Measurements from ENCODE around the gene EDRF1. TPM values are rescaled to one million over a fixed set of nuclear protein-coding genes. Genes with fewer than 3 reads are reported as not detected.

Gene EDRF1
- total and polyA plus RNA-seq, 2 of the 4 experiments (the other 2 are of a cell fraction): 17.0 to 24.9 TPM

DNA sequence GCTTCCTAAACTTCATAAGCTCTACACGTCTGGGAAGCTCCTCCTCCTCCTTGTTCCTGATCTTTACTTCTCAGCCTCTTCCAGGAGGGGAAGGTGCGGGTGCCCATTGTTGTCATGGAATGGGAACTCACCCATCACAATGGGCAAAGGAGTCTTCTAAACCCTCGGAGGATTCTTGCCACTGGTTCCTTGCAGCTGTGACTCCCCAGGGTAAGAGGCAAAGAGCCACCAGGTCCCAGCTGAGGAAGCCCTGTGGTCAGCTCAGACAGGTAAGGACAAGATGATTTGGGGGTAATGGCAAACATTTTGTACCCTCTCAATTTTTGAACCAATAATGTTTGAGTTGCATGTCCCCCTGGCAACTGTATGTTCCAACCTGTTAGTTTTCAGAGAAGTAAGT, 36.4 kb upstream of the EDRF1 start, which contains the start of gene TEX36:
TEX36 (minus strand) TSS at position 101 of the 400 bp plus-strand sequence. CDS start 174 bp downstream, outside the sequence.
- H3K14ac ChIP-seq (replicated peaks; ENCODE audit: low read depth, low read length): no peak within 1 kb of the TSS
- no peak within 1 kb of the TSS for H2BK15ac ChIP-seq (ENCODE audit: low read depth, low read length)
- H2AK9ac ChIP-seq (replicated peaks; ENCODE audit: low read depth, low read length, poor library complexity): no peak within 1 kb of the TSS
- no peaks in the 10 kb centered on the region for H3K9me3 ChIP-seq (ENCODE audit: control insufficient read depth, insufficient read depth, low read length)
- no peak within 1 kb of the TSS for H2AK5ac ChIP-seq (ENCODE audit: low read depth, low read length)
- no peak for TF ChIP-seq CEBPB (IDR thresholded peaks at IDR 0.05; ENCODE audit: low read depth, low read length)
- TF ChIP-seq, protein P1, sequence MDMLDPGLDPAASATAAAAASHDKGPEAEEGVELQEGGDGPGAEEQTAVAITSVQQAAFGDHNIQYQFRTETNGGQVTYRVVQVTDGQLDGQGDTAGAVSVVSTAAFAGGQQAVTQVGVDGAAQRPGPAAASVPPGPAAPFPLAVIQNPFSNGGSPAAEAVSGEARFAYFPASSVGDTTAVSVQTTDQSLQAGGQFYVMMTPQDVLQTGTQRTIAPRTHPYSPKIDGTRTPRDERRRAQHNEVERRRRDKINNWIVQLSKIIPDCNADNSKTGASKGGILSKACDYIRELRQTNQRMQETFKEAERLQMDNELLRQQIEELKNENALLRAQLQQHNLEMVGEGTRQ (IDR thresholded peaks at IDR 0.05; ENCODE audit: low read depth, low read length): no peak
- no peak for TF ChIP-seq POLR2A (IDR thresholded peaks at IDR 0.05; ENCODE audit: low read depth, low read length)
- no peak for TF ChIP-seq MAFK (IDR thresholded peaks at IDR 0.05; ENCODE audit: low read depth, low read length)
- no peak for TF ChIP-seq CTCF (conservative IDR thresholded peaks at IDR 0.05; ENCODE audit: low read depth, low read length)
- TF ChIP-seq MXI1 (IDR thresholded peaks at IDR 0.05; ENCODE audit: borderline replicate concordance, low read depth, low read length): no peak
- no peak for TF ChIP-seq CHD1 (IDR thresholded peaks at IDR 0.05; ENCODE audit: low read depth, low read length)
- TF ChIP-seq NFE2L2 (IDR thresholded peaks at IDR 0.05; ENCODE audit: low read depth, low read length): no peak
- no peak for TF ChIP-seq RAD21 (IDR thresholded peaks at IDR 0.05; ENCODE audit: low read length)
- TF ChIP-seq BHLHE40 (IDR thresholded peaks at IDR 0.05; ENCODE audit: low read depth, low read length): no peak
- TF ChIP-seq RCOR1 (IDR thresholded peaks at IDR 0.05; ENCODE audit: insufficient replicate concordance, low read length): no peak
- H3K23ac ChIP-seq (ENCODE audit: low read depth, low read length): no peak within 1 kb of the TSS
- H3K9ac ChIP-seq (ENCODE audit: low read depth, low read length): no peak within 1 kb of the TSS
- H3K27ac ChIP-seq (ENCODE audit: insufficient read depth, low read length): no peak within 1 kb of the TSS
- no peak within 1 kb of the TSS for H3K18ac ChIP-seq (ENCODE audit: low read depth, low read length)
- no peaks in the 10 kb centered on the region for H4K20me1 ChIP-seq (ENCODE audit: insufficient read depth, low read length)
- ChIA-PET POLR2A (ENCODE audit: unreplicated experiment) (no interaction called here), CTCF (no interaction called here)
- no peak within 1 kb of the TSS for H3K56ac ChIP-seq (ENCODE audit: extremely low read depth, insufficient read depth, low read length)
- H3K4ac ChIP-seq (ENCODE audit: low read depth, low read length): no peak within 1 kb of the TSS
- no peak within 1 kb of the TSS for H4K8ac ChIP-seq (ENCODE audit: low read depth in 2 of 2, low read length in 2 of 2)
- no peak within 1 kb of the TSS for H4K91ac ChIP-seq (ENCODE audit: insufficient read depth, low read depth, low read length)
- no peak within 1 kb of the TSS for H2AFZ ChIP-seq (replicated peaks; ENCODE audit: low read length, poor library complexity)
- in situ Hi-C loops (cut with MboI; ENCODE audit: low sequenced_read_pairs): no loop called here
- no peaks in the 10 kb centered on the region for H3K36me3 ChIP-seq (ENCODE audit: control insufficient read depth, insufficient read depth, low read length)
- H3K79me1 ChIP-seq (ENCODE audit: low read depth in 1 of 2, low read length in 2 of 2): no peaks in the 10 kb centered on the region
- no peak within 1 kb of the TSS for H3K4me3 ChIP-seq (ENCODE audit: insufficient read depth, low read depth, low read length)
- BruUV-seq (replicated peaks): no TSS peak
- peaks cover 3% of the 10 kb centered on the region; the same call in 1 of the 2 replicates for H3K27me3 ChIP-seq (ENCODE audit: control insufficient read depth, insufficient read depth, low read length)
- no peak within 1 kb of the TSS for H3K4me2 ChIP-seq (ENCODE audit: low read depth, low read length)
- no peak within 1 kb of the TSS for H4K5ac ChIP-seq (ENCODE audit: low read depth, low read length)
- dilution Hi-C loops (cut with HindIII; ENCODE audit: low sequenced_read_pairs, unreplicated experiment): no loop called here
- H2BK120ac ChIP-seq (ENCODE audit: low read depth, low read length): no peak within 1 kb of the TSS
- DNase-seq (no peak), ATAC-seq (ENCODE audit: low read depth) (no peak)
- no peaks in the 10 kb centered on the region for H3K4me1 ChIP-seq (ENCODE audit: control insufficient read depth, insufficient read depth, low read length)
- WGBS, 2 experiments (ENCODE audit: extremely low coverage in 2 of 2, insufficient read length in 1 of 2): no CpG with 5 or more reads among the region's 3 CpGs
- no peak within 1 kb of the TSS for H2BK5ac ChIP-seq (ENCODE audit: low read depth, low read length, poor library complexity, severe bottlenecking)
- intact Hi-C loops (cut with micrococcal nuclease): no loop called here
- no peaks in the 10 kb centered on the region for H3K9me1 ChIP-seq (ENCODE audit: insufficient read depth, low read length)
- H2BK20ac ChIP-seq (ENCODE audit: low read depth, low read length): no peak within 1 kb of the TSS

Measured in IMR-90 (cell line).